Upper lobe of left lung (tissue), 4 donors: Measurements from ENCODE around the gene ARPIN.

Experiments
- POLR2A ChIP-seq, 4 donors: fragments of 450-650 bp; IDR thresholded peaks; one replicate each; pipeline ENCODE4 v1.5.1; 2016 to 2017; ENCODE audit warnings: antibody characterized with exemption in 4 of 4, mild to moderate bottlenecking in 2 of 4
- POLR2AphosphoS5 ChIP-seq, 2 donors: sonication (generic); formaldehyde crosslinking; IDR thresholded peaks; one replicate each; pipeline ENCODE4 v1.5.1; 2017; ENCODE audit warnings: antibody characterized with exemption in 2 of 2
- TF ChIP-seq, protein P1 (sequence below), 6 experiments: fragments of 450-650 bp in 4 of 6; fragments of 200-600 bp in 2 of 6; sonication (generic) in 2 of 6; IDR thresholded peaks; one replicate each; pipeline ENCODE4 v1.5.1; 2016 to 2019; ENCODE audit warnings: antibody characterized with exemption in 6 of 6

- TF ChIP-seq, protein P1, sequence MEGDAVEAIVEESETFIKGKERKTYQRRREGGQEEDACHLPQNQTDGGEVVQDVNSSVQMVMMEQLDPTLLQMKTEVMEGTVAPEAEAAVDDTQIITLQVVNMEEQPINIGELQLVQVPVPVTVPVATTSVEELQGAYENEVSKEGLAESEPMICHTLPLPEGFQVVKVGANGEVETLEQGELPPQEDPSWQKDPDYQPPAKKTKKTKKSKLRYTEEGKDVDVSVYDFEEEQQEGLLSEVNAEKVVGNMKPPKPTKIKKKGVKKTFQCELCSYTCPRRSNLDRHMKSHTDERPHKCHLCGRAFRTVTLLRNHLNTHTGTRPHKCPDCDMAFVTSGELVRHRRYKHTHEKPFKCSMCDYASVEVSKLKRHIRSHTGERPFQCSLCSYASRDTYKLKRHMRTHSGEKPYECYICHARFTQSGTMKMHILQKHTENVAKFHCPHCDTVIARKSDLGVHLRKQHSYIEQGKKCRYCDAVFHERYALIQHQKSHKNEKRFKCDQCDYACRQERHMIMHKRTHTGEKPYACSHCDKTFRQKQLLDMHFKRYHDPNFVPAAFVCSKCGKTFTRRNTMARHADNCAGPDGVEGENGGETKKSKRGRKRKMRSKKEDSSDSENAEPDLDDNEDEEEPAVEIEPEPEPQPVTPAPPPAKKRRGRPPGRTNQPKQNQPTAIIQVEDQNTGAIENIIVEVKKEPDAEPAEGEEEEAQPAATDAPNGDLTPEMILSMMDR (IDR thresholded peaks at IDR 0.05): no peak
- no peak for TF ChIP-seq POLR2A (IDR thresholded peaks at IDR 0.05)
- TF ChIP-seq POLR2AphosphoS5 (IDR thresholded peaks at IDR 0.05): no peak
Observed at GRCh38 chr15:89877083-89877425, 35.7 kb downstream of the ARPIN start.
